ENCODE data around the gene NPHS1. TPM values are rescaled to one million over a fixed set of nuclear protein-coding genes. Genes with fewer than 3 reads are reported as not detected.
A peak's percentile ranks its signal among the peaks of the same experiment; 100 is the strongest.

NPHS1 gene
- total RNA-seq, 2 experiments from 2014 or later, result not detected

DNA sequence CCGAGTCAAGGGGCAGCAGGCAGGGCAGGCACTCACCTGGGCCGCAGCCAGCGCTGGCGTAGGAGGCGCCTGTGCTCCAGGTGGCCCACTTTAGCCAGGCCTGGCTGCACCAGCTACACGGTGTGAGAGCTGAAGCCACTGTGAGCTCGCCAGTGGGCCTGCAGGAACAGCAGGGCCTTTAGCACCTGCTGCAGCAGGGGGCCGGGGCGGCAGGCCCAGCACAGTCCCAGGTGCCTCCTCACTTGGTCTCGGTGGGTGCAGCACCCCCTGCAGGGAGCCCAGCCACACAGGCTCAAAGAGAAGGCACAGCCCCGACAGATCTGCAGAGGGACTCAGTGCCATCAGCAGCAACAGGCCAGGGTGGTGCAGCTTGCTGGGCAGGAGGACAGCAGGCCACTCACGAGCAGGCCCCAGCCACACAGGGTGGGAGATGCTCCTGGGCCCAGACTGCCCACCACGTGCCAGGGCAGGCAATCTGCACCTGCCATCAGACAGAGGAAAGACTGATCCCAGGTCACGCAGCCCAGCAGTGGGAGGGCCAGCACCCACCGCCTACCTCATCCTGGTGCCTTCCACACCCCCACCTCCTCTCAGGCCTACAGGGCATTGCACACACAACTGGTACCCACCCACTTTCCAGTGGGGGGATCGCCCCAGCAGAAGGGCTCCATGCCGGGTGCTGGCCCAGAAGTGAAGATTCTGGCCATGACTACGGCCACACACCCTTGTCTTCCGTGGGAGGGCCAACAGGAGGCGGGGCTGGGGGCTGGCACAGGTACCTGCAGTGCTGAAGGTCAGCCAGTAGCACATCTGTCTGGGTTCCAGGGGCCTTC is 61.1 kb downstream of the NPHS1 start:
- Mint-ChIP-seq H3K4me3 (no peak overlapping the region), H3K4me1 (ENCODE audit: low read depth) (no peaks in the 10 kb centered on the region), H3K27me3 (peaks cover 11% of the 10 kb centered on the region), H3K36me3 (ENCODE audit: low read depth) (no peaks in the 10 kb centered on the region), H3K27ac (no peak overlapping the region), H3K9me3 (no peaks in the 10 kb centered on the region)
- Histone ChIP-seq H3K27ac (ENCODE audit: low read depth in 1 of 2, low read length in 2 of 2) (no peak overlapping the region), H3K4me1 (ENCODE audit: insufficient read depth, low read length) (no peaks in the 10 kb centered on the region), H3K36me3 (ENCODE audit: insufficient read depth, low read length) (no peaks in the 10 kb centered on the region), H3K4me3 (ENCODE audit: low read length) (no peak overlapping the region), H3K27me3 (ENCODE audit: control insufficient read depth in 1 of 2, insufficient read depth in 2 of 2, low read length in 2 of 2) (peaks cover 0 to under 1% of the 10 kb centered on the region in 2 experiments), H3K9me3 (ENCODE audit: control insufficient read depth in 1 of 2, insufficient read depth in 1 of 2, low read length in 2 of 2) (no peaks in the 10 kb centered on the region)
- peak in 1 of 14 experiments; percentile 6 for DNase-seq
- TF ChIP-seq, protein P1, sequence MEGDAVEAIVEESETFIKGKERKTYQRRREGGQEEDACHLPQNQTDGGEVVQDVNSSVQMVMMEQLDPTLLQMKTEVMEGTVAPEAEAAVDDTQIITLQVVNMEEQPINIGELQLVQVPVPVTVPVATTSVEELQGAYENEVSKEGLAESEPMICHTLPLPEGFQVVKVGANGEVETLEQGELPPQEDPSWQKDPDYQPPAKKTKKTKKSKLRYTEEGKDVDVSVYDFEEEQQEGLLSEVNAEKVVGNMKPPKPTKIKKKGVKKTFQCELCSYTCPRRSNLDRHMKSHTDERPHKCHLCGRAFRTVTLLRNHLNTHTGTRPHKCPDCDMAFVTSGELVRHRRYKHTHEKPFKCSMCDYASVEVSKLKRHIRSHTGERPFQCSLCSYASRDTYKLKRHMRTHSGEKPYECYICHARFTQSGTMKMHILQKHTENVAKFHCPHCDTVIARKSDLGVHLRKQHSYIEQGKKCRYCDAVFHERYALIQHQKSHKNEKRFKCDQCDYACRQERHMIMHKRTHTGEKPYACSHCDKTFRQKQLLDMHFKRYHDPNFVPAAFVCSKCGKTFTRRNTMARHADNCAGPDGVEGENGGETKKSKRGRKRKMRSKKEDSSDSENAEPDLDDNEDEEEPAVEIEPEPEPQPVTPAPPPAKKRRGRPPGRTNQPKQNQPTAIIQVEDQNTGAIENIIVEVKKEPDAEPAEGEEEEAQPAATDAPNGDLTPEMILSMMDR (IDR thresholded peaks at IDR 0.05), result no peak
- intact Hi-C loops (cut with DNase I, micrococcal nuclease), result no loop called here
- ChIA-PET CTCF (no interaction called here), POLR2A (no interaction called here)
- no peak for ATAC-seq (ENCODE audit: poor library complexity)

DNA sequence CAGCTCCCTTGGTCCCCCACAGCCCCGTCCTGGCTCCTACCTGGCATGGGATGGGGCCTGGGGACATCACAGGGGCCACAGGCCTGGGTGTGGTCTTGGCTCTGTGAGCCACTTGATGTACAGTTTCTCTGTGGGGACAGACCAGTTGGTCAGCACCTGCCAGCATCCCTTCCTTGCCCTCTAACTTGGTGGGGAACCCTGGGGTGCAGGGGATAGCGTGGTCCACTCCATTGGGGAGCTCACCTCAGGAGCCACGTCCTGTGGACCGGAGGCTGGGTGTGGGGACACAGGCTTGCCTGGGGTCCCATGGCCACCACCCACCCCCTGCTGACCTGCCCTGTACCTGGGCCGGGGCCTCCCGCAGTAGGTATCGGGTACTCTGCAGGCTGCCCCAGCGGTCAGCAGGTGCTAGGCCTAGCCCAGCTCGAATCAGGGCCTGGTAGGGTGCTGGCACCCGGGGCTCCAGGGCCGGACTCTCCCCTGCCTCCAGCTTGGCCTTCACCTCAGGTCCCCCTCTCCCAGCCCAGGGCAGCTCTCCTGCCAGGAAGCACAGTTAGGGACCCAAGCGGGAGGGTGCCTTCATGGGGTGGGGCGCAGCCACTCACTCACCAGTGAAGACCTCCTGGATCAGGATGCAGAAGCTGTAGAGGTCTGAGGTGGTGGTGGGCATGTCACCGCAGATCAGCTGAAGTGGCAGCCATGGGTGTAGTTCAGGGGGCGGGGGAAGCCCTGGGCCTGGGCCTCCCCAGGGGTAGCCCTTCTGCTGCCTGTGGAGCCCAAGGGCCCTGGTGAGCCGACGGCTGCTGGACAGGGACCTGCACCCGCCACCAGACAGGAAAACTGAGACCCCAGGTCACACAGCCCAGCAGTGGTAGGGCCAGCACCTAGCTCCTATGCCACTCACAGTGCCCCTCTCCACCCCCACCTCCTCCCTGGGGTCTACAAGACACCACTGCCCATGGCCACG is 62.0 kb downstream of the NPHS1 start:
- CTCF ChIA-PET, result no interaction called here
- H3K9me3 ChIP-seq (ENCODE audit: control insufficient read depth in 1 of 2, insufficient read depth in 1 of 2, low read length in 2 of 2), result no peaks in the 10 kb centered on the region
- intact Hi-C loops (cut with DNase I, micrococcal nuclease), result no loop called here
- H3K27ac ChIP-seq (ENCODE audit: low read depth in 1 of 2, low read length in 2 of 2), result no peak overlapping the region
- no peak overlapping the region for H3K27ac Mint-ChIP-seq
- no peak overlapping the region for H3K4me3 Mint-ChIP-seq
- no peaks in the 10 kb centered on the region for H3K36me3 Mint-ChIP-seq (ENCODE audit: low read depth)
- no peak overlapping the region for H3K4me3 ChIP-seq (ENCODE audit: low read length)
- ATAC-seq (ENCODE audit: poor library complexity), result no peak
- H3K27me3 Mint-ChIP-seq, result peaks cover 6% of the 10 kb centered on the region
- H3K4me1 ChIP-seq (ENCODE audit: insufficient read depth, low read length), result no peaks in the 10 kb centered on the region
- peaks cover 3% of the 10 kb centered on the region for H3K36me3 ChIP-seq (ENCODE audit: insufficient read depth, low read length)
- POLR2A ChIA-PET, result no interaction called here
- H3K27me3 ChIP-seq (ENCODE audit: control insufficient read depth in 1 of 2, insufficient read depth in 2 of 2, low read length in 2 of 2), result no peaks in the 10 kb centered on the region
- H3K9me3 Mint-ChIP-seq, result no peaks in the 10 kb centered on the region
- H3K4me1 Mint-ChIP-seq (ENCODE audit: low read depth), result no peaks in the 10 kb centered on the region
- DNase-seq, result no peak
- TF ChIP-seq, protein P1 (IDR thresholded peaks at IDR 0.05), result no peak

DNA sequence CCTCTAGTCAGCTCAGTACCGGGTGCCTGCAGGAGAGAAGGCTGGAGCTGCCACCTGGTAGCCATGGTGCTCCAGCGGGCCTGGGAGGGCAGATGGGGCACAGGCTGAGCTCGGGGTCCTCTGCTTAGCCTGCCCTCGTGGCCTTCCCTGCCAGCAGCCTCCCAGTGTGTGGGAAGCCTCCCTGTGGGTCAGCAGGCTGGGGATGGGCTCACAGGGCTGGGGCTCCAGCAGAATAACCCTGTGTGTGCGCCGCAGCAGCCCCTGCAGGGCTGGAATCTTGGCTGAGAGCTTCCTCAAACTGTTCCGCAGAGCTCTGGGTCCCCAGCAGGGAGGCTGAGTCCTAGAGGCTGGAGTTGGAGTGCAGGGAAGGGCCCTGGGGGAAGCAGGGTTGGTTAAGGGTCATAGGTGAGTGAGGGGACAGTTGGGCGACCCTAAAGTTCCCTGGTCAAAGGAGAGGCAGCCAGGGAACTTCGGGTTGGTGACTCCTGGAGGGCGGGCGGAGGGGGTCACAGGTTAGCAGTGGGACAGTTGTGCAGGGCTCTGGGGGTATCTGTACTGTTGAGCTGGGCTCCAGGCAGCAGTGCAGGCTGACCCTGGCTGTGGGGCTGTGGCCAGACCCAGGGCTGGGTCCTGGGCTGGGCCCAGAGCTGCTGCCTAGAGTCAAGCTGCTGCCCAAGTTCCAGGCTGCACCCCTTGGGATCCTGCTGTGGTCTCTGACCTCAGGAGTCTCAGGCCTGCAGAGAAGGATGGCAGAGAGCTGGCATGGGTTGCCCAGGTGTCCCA is 62.9 kb downstream of the NPHS1 start:
- Mint-ChIP-seq H3K9me3 (no peaks in the 10 kb centered on the region), H3K27me3 (peaks cover 6% of the 10 kb centered on the region), H3K27ac (no peak overlapping the region), H3K4me3 (no peak overlapping the region), H3K36me3 (ENCODE audit: low read depth) (no peaks in the 10 kb centered on the region), H3K4me1 (ENCODE audit: low read depth) (no peaks in the 10 kb centered on the region)
- ChIA-PET POLR2A (no interaction called here), CTCF (no interaction called here)
- no peak overlapping the region for H3K27ac ChIP-seq (ENCODE audit: low read depth in 1 of 2, low read length in 2 of 2)
- DNase-seq (no peak), ATAC-seq (ENCODE audit: poor library complexity) (no peak)
- TF ChIP-seq, protein P1 (IDR thresholded peaks at IDR 0.05), result no peak
- peaks cover 3% of the 10 kb centered on the region for H3K36me3 ChIP-seq (ENCODE audit: insufficient read depth, low read length)
- H3K27me3 ChIP-seq (ENCODE audit: control insufficient read depth in 1 of 2, insufficient read depth in 2 of 2, low read length in 2 of 2), result no peaks in the 10 kb centered on the region
- no peaks in the 10 kb centered on the region for H3K9me3 ChIP-seq (ENCODE audit: control insufficient read depth in 1 of 2, insufficient read depth in 1 of 2, low read length in 2 of 2)
- H3K4me1 ChIP-seq (ENCODE audit: insufficient read depth, low read length), result no peaks in the 10 kb centered on the region
- intact Hi-C loops (cut with DNase I, micrococcal nuclease), result no loop called here
- no peak overlapping the region for H3K4me3 ChIP-seq (ENCODE audit: low read length)
